GM12878 (cell line): ENCODE measurements around the gene SAMSN1. TPM values are rescaled to one million over a fixed set of nuclear protein-coding genes. Genes with fewer than 3 reads are reported as not detected.

Experiments used
- BHLHE40 ChIP-seq, 2 experiments: fragments of 450-650 bp in 1 of 2; IDR thresholded peaks; 2 replicates each; pipeline ENCODE4 v1.6.1; 2011 to 2017; ENCODE audit warnings: low read depth in 2 of 2, borderline replicate concordance in 1 of 2, improper control_type of control experiment in 1 of 2, low read length in 1 of 2, mild to moderate bottlenecking in 1 of 2
- CBX3 ChIP-seq: fragments of 200-600 bp; sonication (generic); IDR thresholded peaks from 2 replicates; pipeline ENCODE4 v1.6.1; 2016; ENCODE audit warnings: low read depth, borderline replicate concordance
- DPF2 ChIP-seq: fragments of 450-650 bp; IDR thresholded peaks from 2 replicates; pipeline ENCODE4 v1.6.1; 2017; ENCODE audit warnings: mild to moderate bottlenecking
- EZH2 ChIP-seq: IDR thresholded peaks from 2 replicates; pipeline ENCODE4 v1.6.1; 2012; ENCODE audit warnings: low read depth, mild to moderate bottlenecking, control low read depth, inconsistent platforms, low read length, borderline replicate concordance; ENCODE audit not compliant: control insufficient read depth
- HDGF ChIP-seq: fragments of 450-650 bp; IDR thresholded peaks from 2 replicates; pipeline ENCODE4 v1.6.1; 2016; ENCODE audit warnings: antibody characterized with exemption
- IKZF1 ChIP-seq: fragments of 450-650 bp; conservative IDR thresholded peaks from 2 replicates; pipeline ENCODE4 v1.6.1; 2017; ENCODE audit warnings: antibody characterized with exemption, mild to moderate bottlenecking
- IKZF2 ChIP-seq, 2 experiments: fragments of 450-650 bp; IDR thresholded peaks; 2 replicates each; pipeline ENCODE4 v1.6.1; 2017; ENCODE audit warnings: mild to moderate bottlenecking in 2 of 2, moderate library complexity in 2 of 2
- MEF2A ChIP-seq: IDR thresholded peaks from 2 replicates; pipeline ENCODE4 v1.6.1; 2011; ENCODE audit warnings: low read depth, mild to moderate bottlenecking, low read length, moderate library complexity; ENCODE audit not compliant: insufficient read depth
- MLLT1 ChIP-seq: fragments of 450-650 bp; IDR thresholded peaks from 2 replicates; pipeline ENCODE4 v1.6.1; 2016; ENCODE audit warnings: mild to moderate bottlenecking
- MTA2 ChIP-seq: fragments of 450-650 bp; IDR thresholded peaks from 2 replicates; pipeline ENCODE4 v1.6.1; 2016; ENCODE audit warnings: low read depth, mild to moderate bottlenecking, moderate library complexity
- NRF1 ChIP-seq: conservative IDR thresholded peaks from 2 replicates; pipeline ENCODE4 v1.6.1; 2011; ENCODE audit warnings: mild to moderate bottlenecking, low read depth, low read length, improper control_type of control experiment
- SIX5 ChIP-seq: IDR thresholded peaks from 2 replicates; pipeline ENCODE4 v1.6.1; 2011; ENCODE audit warnings: mild to moderate bottlenecking, low read depth, low read length, moderate library complexity; ENCODE audit not compliant: severe bottlenecking
- SMAD5 ChIP-seq: IDR thresholded peaks from 2 replicates; pipeline ENCODE4 v1.6.1; 2016; ENCODE audit warnings: antibody characterized with exemption, low read depth
- SMC3 ChIP-seq: IDR thresholded peaks from 2 replicates; pipeline ENCODE4 v1.6.1; 2011; ENCODE audit warnings: low read length, improper control_type of control experiment, borderline replicate concordance
- ZBTB40 ChIP-seq: fragments of 450-650 bp; IDR thresholded peaks from 2 replicates; pipeline ENCODE4 v1.6.1; 2016; ENCODE audit warnings: mild to moderate bottlenecking, moderate library complexity, borderline replicate concordance
- ZNF217 ChIP-seq: fragments of 450-650 bp; IDR thresholded peaks from 2 replicates; pipeline ENCODE4 v1.6.1; 2017; ENCODE audit warnings: antibody characterized with exemption, mild to moderate bottlenecking
- polyA plus RNA-seq, 11 experiments: library from polyadenylated mRNA; depleted of rRNA in 4 of 11; unstranded in 6 of 11; stranded (reverse) in 5 of 11; fragments of >200 nt; fragmentation: Nextera tagmentation in 4 of 11; fragmentation: Illumina TruSeq in 1 of 11; extraction: Ambion mirVana in 4 of 11; extraction: Trizol in 1 of 11; gene quantifications; 1 replicate in 1 of 11; 2 replicates in 10 of 11; pipeline versions ENCODE4 v1.2.1 to v1.2.3, GENCODE V29; 2011 to 2016; ENCODE audit warnings: inconsistent platforms in 2 of 11, missing spikeins in 2 of 11, low read depth in 1 of 11
- total RNA-seq, 4 experiments: library from RNA; depleted of rRNA in 3 of 4; stranded (reverse); fragments of >200 nt in 3 of 4; fragmentation: Illumina TruSeq in 1 of 4; extraction: Trizol in 1 of 4; gene quantifications; 2 replicates each; pipeline versions ENCODE4 v1.2.1 to v1.2.3, GENCODE V29; 2013 to 2021
- TF ChIP-seq, protein P1 (sequence below): IDR thresholded peaks from 2 replicates; pipeline ENCODE4 v1.6.1; 2011; ENCODE audit warnings: low read depth, low read length, improper control_type of control experiment, borderline replicate concordance
- TF ChIP-seq, protein P2 (sequence below): IDR thresholded peaks from 2 replicates; pipeline ENCODE4 v1.6.1; 2012; ENCODE audit warnings: improper control_type of control experiment, low read depth, low read length; ENCODE audit not compliant: insufficient replicate concordance

Gene SAMSN1
- total and polyA plus RNA-seq, 10 of the 15 experiments (the other 5 are each of a cell fraction or from before 2014, with no cell fraction given), result 23.2 to 102 (median 44.9) TPM

DNA sequence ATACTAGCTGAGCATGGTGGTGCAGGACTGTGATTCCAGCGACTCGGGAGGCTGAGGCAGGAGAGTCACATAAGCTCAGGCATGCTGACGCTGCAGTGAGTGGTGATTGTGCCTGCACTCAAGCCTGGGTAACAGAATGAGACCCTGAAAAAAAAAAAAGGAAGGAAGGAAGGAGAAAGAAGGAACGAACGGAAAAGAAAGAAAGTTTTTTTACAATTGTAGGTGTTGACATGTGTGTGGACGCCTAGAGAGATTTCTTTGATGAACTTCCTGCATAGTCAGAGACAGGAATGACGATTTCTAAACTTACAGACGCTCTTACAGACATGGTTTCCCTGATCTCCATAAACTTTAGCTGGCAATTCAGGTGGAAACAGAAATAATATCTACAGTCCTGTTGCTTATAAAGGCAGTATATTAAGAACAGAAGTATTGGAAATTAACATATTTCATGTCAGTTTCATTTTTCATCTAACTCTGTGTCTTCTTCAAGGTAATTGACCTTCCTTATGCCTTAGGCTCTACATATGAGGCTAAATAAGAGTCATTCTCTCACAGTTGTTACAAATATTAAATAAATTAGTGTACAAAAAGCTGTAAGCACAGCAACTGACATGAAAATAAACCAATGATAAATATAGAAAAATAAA, 4.1 kb downstream of the SAMSN1 start (continued):
- TF ChIP-seq SMC3 (no peak), MLLT1 (peak; percentile 78; the same call in 1 of the 2 replicates), CBX3 (no peak), HDGF (no peak), MTA2 (peak; percentile 19; the same call in 1 of the 2 replicates), SMAD5 (no peak), SIX5 (no peak), NRF1 (no peak), EZH2 (no peak), BHLHE40 (IDR thresholded peaks at IDR 0.05; ENCODE audit: borderline replicate concordance in 1 of 2, low read depth in 2 of 2, low read length in 1 of 2) (no peak), ZBTB40 (peak; percentile 59; the same call in 1 of the 2 replicates), MEF2A (no peak), ZNF217 (peak; percentile 18; the same call in 1 of the 2 replicates), IKZF2 (IDR thresholded peaks at IDR 0.05) (peak in 1 of 2 experiments; percentile 37; a peak in 1 of 4 replicates), IKZF1 (peak; percentile 41), DPF2 (no peak)
- TF ChIP-seq, protein P1, sequence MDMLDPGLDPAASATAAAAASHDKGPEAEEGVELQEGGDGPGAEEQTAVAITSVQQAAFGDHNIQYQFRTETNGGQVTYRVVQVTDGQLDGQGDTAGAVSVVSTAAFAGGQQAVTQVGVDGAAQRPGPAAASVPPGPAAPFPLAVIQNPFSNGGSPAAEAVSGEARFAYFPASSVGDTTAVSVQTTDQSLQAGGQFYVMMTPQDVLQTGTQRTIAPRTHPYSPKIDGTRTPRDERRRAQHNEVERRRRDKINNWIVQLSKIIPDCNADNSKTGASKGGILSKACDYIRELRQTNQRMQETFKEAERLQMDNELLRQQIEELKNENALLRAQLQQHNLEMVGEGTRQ, result no peak
- TF ChIP-seq, protein P2, sequence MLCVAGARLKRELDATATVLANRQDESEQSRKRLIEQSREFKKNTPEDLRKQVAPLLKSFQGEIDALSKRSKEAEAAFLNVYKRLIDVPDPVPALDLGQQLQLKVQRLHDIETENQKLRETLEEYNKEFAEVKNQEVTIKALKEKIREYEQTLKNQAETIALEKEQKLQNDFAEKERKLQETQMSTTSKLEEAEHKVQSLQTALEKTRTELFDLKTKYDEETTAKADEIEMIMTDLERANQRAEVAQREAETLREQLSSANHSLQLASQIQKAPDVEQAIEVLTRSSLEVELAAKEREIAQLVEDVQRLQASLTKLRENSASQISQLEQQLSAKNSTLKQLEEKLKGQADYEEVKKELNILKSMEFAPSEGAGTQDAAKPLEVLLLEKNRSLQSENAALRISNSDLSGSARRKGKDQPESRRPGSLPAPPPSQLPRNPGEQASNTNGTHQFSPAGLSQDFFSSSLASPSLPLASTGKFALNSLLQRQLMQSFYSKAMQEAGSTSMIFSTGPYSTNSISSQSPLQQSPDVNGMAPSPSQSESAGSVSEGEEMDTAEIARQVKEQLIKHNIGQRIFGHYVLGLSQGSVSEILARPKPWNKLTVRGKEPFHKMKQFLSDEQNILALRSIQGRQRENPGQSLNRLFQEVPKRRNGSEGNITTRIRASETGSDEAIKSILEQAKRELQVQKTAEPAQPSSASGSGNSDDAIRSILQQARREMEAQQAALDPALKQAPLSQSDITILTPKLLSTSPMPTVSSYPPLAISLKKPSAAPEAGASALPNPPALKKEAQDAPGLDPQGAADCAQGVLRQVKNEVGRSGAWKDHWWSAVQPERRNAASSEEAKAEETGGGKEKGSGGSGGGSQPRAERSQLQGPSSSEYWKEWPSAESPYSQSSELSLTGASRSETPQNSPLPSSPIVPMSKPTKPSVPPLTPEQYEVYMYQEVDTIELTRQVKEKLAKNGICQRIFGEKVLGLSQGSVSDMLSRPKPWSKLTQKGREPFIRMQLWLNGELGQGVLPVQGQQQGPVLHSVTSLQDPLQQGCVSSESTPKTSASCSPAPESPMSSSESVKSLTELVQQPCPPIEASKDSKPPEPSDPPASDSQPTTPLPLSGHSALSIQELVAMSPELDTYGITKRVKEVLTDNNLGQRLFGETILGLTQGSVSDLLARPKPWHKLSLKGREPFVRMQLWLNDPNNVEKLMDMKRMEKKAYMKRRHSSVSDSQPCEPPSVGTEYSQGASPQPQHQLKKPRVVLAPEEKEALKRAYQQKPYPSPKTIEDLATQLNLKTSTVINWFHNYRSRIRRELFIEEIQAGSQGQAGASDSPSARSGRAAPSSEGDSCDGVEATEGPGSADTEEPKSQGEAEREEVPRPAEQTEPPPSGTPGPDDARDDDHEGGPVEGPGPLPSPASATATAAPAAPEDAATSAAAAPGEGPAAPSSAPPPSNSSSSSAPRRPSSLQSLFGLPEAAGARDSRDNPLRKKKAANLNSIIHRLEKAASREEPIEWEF, result peak; percentile 23
